Measurements from ENCODE around the gene SFXN2. TPM values are rescaled to one million over a fixed set of nuclear protein-coding genes. Genes with fewer than 3 reads are reported as not detected.
"Not testable (repeated sequence)": the region's sequence is repeated elsewhere in the genome, so short reads cannot be mapped to it uniquely, and the experiment has no call there.

Gene SFXN2
- total RNA-seq, 1 donor from 2014 or later, result 35.8 TPM

- no peak overlapping the region for H3K27ac Mint-ChIP-seq
- no peak overlapping the region for H3K4me3 Mint-ChIP-seq
- no peaks in the 10 kb centered on the region for H3K27me3 Mint-ChIP-seq
- no peak for TF ChIP-seq CTCF (conservative IDR thresholded peaks at IDR 0.05)
- H3K36me3 Mint-ChIP-seq, result peaks cover 18% of the 10 kb centered on the region
- DNase-seq (ENCODE audit: extremely low spot score, unreplicated experiment), result no peak
- H3K4me1 Mint-ChIP-seq (ENCODE audit: unreplicated experiment), result no peaks in the 10 kb centered on the region
- no peaks in the 10 kb centered on the region for H3K9me3 Mint-ChIP-seq
These were observed 23.0 kb upstream of the SFXN2 start for GRCh38 chr10:102691285-102692066.

- peaks cover 36% of the 10 kb centered on the region for H3K36me3 Mint-ChIP-seq
- H3K9me3 Mint-ChIP-seq; H3K27ac Mint-ChIP-seq; H3K27me3 Mint-ChIP-seq; H3K4me3 Mint-ChIP-seq; H3K4me1 Mint-ChIP-seq (ENCODE audit: unreplicated experiment); DNase-seq (ENCODE audit: extremely low spot score, unreplicated experiment): not testable (repeated sequence)
These were observed 19.0 kb upstream of the SFXN2 start for GRCh38 chr10:102695401-102695800.

GRCh38 chr10:102696736-102697135, 17.7 kb upstream of the SFXN2 start:
- H3K4me1 Mint-ChIP-seq (ENCODE audit: unreplicated experiment), result no peaks in the 10 kb centered on the region
- H3K9me3 Mint-ChIP-seq, result no peaks in the 10 kb centered on the region
- H3K36me3 Mint-ChIP-seq, result peaks cover 36% of the 10 kb centered on the region
- H3K27ac Mint-ChIP-seq, result no peak overlapping the region
- H3K27me3 Mint-ChIP-seq, result no peaks in the 10 kb centered on the region
- no peak for TF ChIP-seq CTCF (conservative IDR thresholded peaks at IDR 0.05)
- H3K4me3 Mint-ChIP-seq, result no peak overlapping the region
- DNase-seq (ENCODE audit: extremely low spot score, unreplicated experiment), result no peak

- no peak overlapping the region for H3K27ac Mint-ChIP-seq
- H3K9me3 Mint-ChIP-seq, result no peaks in the 10 kb centered on the region
These were observed 15.5 kb upstream of the SFXN2 start for GRCh38 chr10:102698894-102699293.

GRCh38 chr10:102701272-102701671, 13.2 kb upstream of the SFXN2 start:
- peaks cover 10% of the 10 kb centered on the region for H3K4me1 Mint-ChIP-seq (ENCODE audit: unreplicated experiment)
- no peak overlapping the region for H3K4me3 Mint-ChIP-seq
- no peak overlapping the region for H3K27ac Mint-ChIP-seq
- no peak for TF ChIP-seq CTCF (conservative IDR thresholded peaks at IDR 0.05)
- DNase-seq (ENCODE audit: extremely low spot score, unreplicated experiment), result no peak
- H3K9me3 Mint-ChIP-seq, result no peaks in the 10 kb centered on the region
- H3K36me3 Mint-ChIP-seq, result peaks cover 34% of the 10 kb centered on the region
- H3K27me3 Mint-ChIP-seq, result no peaks in the 10 kb centered on the region

More at GRCh38 chr10:102698894-102699293, 15.5 kb upstream of the SFXN2 start:
- no peak overlapping the region for H3K4me3 Mint-ChIP-seq
- H3K4me1 Mint-ChIP-seq (ENCODE audit: unreplicated experiment), result no peaks in the 10 kb centered on the region
- TF ChIP-seq CTCF (conservative IDR thresholded peaks at IDR 0.05), result no peak
- H3K27me3 Mint-ChIP-seq, result no peaks in the 10 kb centered on the region
- no peak for DNase-seq (ENCODE audit: extremely low spot score, unreplicated experiment)
- H3K36me3 Mint-ChIP-seq, result peaks cover 36% of the 10 kb centered on the region

- Mint-ChIP-seq H3K9me3 (no peaks in the 10 kb centered on the region), H3K27me3 (no peaks in the 10 kb centered on the region), H3K4me3 (no peak overlapping the region), H3K4me1 (ENCODE audit: unreplicated experiment) (peaks cover 10% of the 10 kb centered on the region), H3K27ac (no peak overlapping the region), H3K36me3 (peaks cover 29% of the 10 kb centered on the region)
- TF ChIP-seq CTCF (conservative IDR thresholded peaks at IDR 0.05), result no peak
- no peak for DNase-seq (ENCODE audit: extremely low spot score, unreplicated experiment)
These were observed 12.6 kb upstream of the SFXN2 start for GRCh38 chr10:102701796-102702195.
